Measurements from ENCODE around the gene FRYL. TPM values are rescaled to one million over a fixed set of nuclear protein-coding genes. Genes with fewer than 3 reads are reported as not detected.

The FRYL gene
- polyA plus RNA-seq, 3 donors, result 10.8 to 15.8 (median 14.4) TPM

DNA sequence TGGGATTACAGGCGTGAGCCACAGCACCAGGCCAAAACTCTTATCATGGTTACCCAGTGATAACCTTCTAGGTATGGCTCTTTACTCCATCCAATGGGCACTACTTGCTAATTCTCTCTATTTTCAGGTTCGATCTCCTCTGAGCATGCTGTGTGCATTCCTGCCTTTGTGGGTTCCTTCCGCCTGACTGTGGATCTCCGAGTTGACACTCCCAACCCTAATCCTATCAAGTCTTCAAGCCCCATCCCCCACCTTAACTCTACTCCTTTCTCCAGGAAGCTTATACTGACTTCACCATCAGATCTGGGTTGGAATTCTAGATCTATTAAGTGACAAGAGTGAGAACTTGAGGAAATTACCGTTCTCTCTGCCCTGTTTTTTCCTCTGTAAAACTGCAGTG is 225.5 kb downstream of the FRYL start:
- no peaks in the 10 kb centered on the region for H3K27me3 Mint-ChIP-seq (ENCODE audit: low read depth in 3 of 3)
- TF ChIP-seq, protein P1, sequence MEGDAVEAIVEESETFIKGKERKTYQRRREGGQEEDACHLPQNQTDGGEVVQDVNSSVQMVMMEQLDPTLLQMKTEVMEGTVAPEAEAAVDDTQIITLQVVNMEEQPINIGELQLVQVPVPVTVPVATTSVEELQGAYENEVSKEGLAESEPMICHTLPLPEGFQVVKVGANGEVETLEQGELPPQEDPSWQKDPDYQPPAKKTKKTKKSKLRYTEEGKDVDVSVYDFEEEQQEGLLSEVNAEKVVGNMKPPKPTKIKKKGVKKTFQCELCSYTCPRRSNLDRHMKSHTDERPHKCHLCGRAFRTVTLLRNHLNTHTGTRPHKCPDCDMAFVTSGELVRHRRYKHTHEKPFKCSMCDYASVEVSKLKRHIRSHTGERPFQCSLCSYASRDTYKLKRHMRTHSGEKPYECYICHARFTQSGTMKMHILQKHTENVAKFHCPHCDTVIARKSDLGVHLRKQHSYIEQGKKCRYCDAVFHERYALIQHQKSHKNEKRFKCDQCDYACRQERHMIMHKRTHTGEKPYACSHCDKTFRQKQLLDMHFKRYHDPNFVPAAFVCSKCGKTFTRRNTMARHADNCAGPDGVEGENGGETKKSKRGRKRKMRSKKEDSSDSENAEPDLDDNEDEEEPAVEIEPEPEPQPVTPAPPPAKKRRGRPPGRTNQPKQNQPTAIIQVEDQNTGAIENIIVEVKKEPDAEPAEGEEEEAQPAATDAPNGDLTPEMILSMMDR (IDR thresholded peaks at IDR 0.05), result no peak
- H3K79me2 ChIP-seq (ENCODE audit: insufficient read depth, low read length), result no peaks in the 10 kb centered on the region
- no peaks in the 10 kb centered on the region for H3K4me1 ChIP-seq (ENCODE audit: control insufficient read depth in 1 of 2, insufficient read depth in 2 of 2, low read length in 2 of 2)
- no peak overlapping the region for H3K4me3 ChIP-seq (replicated peaks in 1 of 3; ENCODE audit: low read depth in 2 of 3, low read length in 3 of 3)
- H3K4me1 Mint-ChIP-seq, result no peaks in the 10 kb centered on the region
- no peak overlapping the region for H3K27ac ChIP-seq (ENCODE audit: low read depth in 1 of 2, low read length in 2 of 2)
- H3K9ac ChIP-seq (ENCODE audit: insufficient read depth, low read length, poor library complexity, severe bottlenecking), result no peak overlapping the region
- no peak overlapping the region for H3K4me3 Mint-ChIP-seq
- H4K20me1 ChIP-seq (ENCODE audit: insufficient read depth, low read length), result no peaks in the 10 kb centered on the region
- no peak for DNase-seq
- H3K4me2 ChIP-seq (replicated peaks; ENCODE audit: extremely low read depth, low read length, poor library complexity, severe bottlenecking), result no peak overlapping the region
- 97% methylated on average over 3 of the region's 5 CpGs for WGBS (ENCODE audit: insufficient coverage)
- H3K36me3 Mint-ChIP-seq, result peaks cover 72 to 90% of the 10 kb centered on the region in 2 donors
- H3K36me3 ChIP-seq (replicated peaks in 1 of 2; ENCODE audit: control insufficient read depth in 1 of 2, insufficient read depth in 2 of 2, low read length in 2 of 2), result peaks cover 80 to 92% of the 10 kb centered on the region in 2 donors
- no peaks in the 10 kb centered on the region for H3K9me3 Mint-ChIP-seq
- no peak overlapping the region for H2AFZ ChIP-seq (ENCODE audit: insufficient read depth, low read depth, low read length, poor library complexity, severe bottlenecking)
- no peaks in the 10 kb centered on the region for H3K27me3 ChIP-seq (ENCODE audit: control insufficient read depth in 2 of 2, insufficient read depth in 2 of 2, low read length in 2 of 2)
- no peak overlapping the region for H3K27ac Mint-ChIP-seq
- H3K9me3 ChIP-seq (replicated peaks in 1 of 2; ENCODE audit: control insufficient read depth in 1 of 2, insufficient read depth in 1 of 2, low read length in 2 of 2), result no peaks in the 10 kb centered on the region
- intact Hi-C loops (cut with micrococcal nuclease), result no loop called here

DNA sequence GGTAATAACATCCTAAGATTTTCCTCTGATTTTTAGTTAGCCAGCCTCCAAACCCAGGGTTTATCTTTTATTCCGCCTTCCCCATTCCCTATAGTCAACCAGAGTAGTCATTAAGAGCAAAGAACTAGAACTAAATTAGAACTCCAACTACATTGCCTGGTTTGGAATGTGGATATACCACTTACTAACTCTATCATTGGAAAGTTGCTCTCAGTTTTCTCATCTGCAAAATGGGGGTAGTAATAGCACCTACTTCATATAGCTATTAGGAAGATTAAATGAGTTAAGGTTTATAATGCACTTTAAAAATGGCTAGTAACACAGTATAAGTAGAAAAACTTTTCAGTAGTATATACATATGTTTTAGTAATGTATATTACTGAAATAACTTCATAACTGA is 226.4 kb downstream of the FRYL start:
- intact Hi-C loops (cut with micrococcal nuclease), result no loop called here
- TF ChIP-seq, protein P1 (IDR thresholded peaks at IDR 0.05), result no peak
- Histone ChIP-seq H3K9ac (ENCODE audit: insufficient read depth, low read length, poor library complexity, severe bottlenecking) (no peak overlapping the region), H2AFZ (ENCODE audit: insufficient read depth, low read depth, low read length, poor library complexity, severe bottlenecking) (no peak overlapping the region), H3K4me1 (ENCODE audit: control insufficient read depth in 1 of 2, insufficient read depth in 2 of 2, low read length in 2 of 2) (no peaks in the 10 kb centered on the region), H3K4me3 (replicated peaks in 1 of 3; ENCODE audit: low read depth in 2 of 3, low read length in 3 of 3) (no peak overlapping the region), H3K4me2 (replicated peaks; ENCODE audit: extremely low read depth, low read length, poor library complexity, severe bottlenecking) (no peak overlapping the region), H3K79me2 (ENCODE audit: insufficient read depth, low read length) (no peaks in the 10 kb centered on the region), H3K9me3 (replicated peaks in 1 of 2; ENCODE audit: control insufficient read depth in 1 of 2, insufficient read depth in 1 of 2, low read length in 2 of 2) (no peaks in the 10 kb centered on the region), H3K27me3 (ENCODE audit: control insufficient read depth in 2 of 2, insufficient read depth in 2 of 2, low read length in 2 of 2) (no peaks in the 10 kb centered on the region), H3K36me3 (replicated peaks in 1 of 2; ENCODE audit: control insufficient read depth in 1 of 2, insufficient read depth in 2 of 2, low read length in 2 of 2) (peaks cover 84 to 95% of the 10 kb centered on the region in 2 donors), H3K27ac (ENCODE audit: low read depth in 1 of 2, low read length in 2 of 2) (no peak overlapping the region), H4K20me1 (ENCODE audit: insufficient read depth, low read length) (no peaks in the 10 kb centered on the region)
- no peaks in the 10 kb centered on the region for H3K9me3 Mint-ChIP-seq
- peaks cover 71 to 89% of the 10 kb centered on the region in 2 donors for H3K36me3 Mint-ChIP-seq
- no peak overlapping the region for H3K27ac Mint-ChIP-seq
- WGBS (ENCODE audit: insufficient coverage), result 100% methylated on average over 1 of the region's 1 CpG
- DNase-seq, result no peak
- no peaks in the 10 kb centered on the region for H3K27me3 Mint-ChIP-seq (ENCODE audit: low read depth in 3 of 3)
- no peaks in the 10 kb centered on the region for H3K4me1 Mint-ChIP-seq
- H3K4me3 Mint-ChIP-seq, result no peak overlapping the region

All from CD14-positive monocyte (primary cell).